Glomerular visceral epithelial cell (primary cell): ENCODE data around the gene INSL3.
"Not testable (repeated sequence)": the region's sequence is repeated elsewhere in the genome, so short reads cannot be mapped to it uniquely, and the experiment has no call there.

ENCODE experiments used
- DNase-seq: peaks from one replicate; pipeline ENCODE4 v3.0.0-alpha.2; 2016; ENCODE audit errors: extremely low spot score

INSL3 gene

DNA sequence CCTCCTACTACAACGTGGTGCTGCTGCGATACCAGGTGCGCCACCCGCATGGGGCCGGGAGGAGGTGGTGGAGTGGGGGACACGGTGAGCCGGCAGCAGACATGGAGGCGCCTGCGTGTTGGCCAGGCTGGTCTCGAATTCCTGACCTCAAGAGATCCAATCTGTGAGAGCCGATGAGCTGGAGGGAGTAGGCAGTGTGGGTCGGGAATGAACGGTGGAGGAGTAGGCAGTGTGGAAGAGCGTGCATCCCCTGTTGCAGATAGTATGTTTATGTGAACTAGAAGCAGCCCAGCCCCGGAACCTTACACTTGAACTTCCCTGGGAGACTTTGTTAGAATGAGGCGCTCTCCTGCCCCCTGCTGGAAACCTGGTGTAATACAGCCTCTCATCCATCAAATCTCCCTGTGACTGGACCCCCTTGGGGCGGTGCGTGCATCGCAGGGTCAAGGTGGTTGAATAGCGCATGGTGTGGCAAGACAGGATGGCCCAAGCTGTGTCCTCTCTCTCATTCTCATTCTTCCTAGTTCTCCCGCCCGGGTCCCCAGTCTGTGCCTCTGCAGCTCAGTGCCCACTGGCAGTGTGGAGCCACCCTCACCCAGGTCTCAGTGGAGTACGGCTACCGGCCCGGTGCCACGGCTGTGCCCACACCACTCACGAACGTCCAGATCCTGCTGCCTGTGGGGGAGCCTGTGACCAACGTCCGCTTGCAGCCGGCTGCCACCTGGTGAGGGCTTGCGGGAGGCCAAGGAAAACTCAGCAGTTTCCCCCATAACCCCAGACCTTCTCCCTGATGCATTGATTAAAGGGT, 36.9 kb downstream of the INSL3 start:
- DNase-seq: peak; percentile 55

DNA sequence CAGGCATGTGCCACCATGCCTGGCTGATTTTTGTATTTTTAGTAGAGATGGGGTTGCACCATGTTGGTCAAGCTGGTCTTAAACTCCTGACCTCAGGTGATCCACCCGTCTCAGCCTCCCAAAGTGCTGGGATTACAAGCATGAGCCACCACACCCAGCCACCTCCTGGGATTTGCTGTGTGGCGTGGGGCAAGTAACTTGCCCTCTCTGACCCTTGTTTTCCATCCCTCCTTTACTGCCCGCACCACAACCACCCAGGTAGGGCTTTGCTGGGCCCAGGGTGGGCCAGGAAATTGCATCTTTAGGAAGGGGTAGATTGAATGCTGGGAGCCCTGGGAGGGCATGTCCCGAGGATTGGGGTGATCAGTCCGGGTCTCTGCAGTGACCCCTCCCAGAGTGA, 37.6 kb downstream of the INSL3 start:
- DNase-seq: not testable (repeated sequence)

DNA sequence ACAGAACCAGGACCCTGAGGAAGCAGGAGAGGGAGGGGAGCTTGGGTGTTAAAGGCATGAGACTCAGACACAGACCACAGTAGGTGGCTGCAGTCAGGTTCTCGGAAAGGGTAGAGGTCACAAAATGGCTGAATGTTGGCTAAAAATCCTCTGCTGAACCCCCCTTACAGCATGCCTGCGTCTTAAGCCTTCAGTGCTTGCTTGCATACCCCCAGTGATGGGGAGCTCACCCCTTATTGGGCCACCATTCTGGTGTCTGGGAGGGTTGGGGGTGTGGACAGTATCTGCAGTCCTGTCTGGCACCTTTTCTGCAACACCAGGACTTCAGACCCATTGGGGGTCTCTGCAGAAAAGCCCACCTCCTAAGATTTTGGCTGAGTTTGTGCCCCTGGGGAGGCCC, 40.5 kb downstream of the INSL3 start:
- no peak for DNase-seq

DNA sequence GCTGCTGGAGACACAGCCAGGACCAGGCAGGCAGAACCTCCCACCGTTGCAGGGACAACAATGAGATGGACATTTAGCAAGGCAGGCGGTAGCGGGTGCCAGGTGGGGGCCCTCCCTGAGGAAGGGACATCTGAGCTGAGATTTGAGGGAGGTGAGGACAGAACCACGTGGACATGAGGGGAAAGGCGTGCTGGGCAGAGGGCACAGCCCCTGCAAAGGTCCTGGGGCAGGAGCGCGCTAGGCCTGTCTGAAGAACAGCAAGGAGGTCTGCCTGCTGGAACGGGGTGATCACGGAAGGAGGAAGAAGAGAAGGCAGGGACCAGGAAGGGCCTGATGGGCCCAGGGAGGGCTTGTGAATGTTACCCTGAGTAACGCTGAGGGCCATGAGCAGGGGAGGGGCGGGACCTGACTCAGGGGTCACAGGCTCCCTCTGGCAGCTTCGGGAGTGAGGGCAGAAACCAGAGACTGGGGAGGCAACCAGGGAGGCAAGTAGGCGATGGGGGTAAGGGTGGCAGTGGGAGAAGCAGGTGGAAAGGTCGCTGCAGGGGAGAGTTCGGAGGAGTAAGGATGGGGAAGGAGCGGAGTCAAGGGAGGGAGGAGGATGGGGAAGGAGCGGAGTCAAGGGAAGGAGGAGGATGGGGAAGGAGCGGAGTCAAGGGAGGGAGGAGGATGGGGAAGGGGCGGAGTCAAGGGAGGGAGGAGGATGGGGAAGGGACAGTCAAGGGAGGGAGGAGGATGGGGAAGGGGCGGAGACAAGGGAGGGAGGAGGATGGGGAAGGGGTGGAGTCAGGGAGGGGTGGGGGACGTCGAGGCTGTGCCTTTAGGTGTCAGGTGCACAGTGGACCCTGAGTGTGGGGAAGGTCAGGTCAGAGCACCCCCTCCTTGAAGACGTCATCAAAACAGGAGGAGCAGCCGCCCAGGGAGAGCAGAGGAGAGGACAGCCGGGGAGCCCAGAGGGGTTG, 42.1 kb downstream of the INSL3 start:
- no peak for DNase-seq

DNA sequence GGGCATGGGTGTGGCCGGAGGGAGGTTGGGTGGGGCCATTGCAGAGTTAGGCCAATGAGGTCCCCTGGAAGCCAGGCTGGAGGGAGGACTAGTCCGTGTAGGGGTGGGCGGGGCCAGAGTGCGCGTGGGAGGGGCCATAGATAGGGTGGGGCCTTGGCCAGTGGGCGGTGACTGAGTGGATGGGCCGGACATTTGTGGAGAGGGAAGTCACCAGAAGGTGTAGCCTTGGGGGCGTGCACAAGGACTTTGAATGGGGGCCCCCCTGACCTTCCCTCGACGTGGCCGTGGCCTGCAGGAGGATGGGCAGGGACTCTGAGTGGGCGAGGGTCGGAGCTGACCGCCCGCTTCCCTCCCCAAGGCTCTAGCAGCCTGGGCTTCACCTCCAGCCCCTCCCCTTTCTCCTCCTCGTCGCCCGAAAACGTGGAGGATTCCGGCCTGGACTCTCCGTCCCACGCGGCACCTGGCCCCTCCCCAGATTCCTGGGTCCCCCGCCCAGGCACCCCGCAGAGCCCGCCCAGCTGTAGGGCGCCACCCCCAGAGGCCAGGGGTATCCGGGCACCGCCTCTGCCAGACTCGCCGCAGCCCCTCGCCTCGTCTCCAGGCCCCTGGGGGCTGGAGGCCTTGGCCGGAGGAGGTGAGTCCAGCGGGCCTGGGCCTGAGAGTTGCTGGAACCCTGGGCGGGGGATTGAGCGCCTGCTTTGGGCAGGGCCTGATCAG, 42.9 kb downstream of the INSL3 start:
- peak; percentile 28 for DNase-seq

DNA sequence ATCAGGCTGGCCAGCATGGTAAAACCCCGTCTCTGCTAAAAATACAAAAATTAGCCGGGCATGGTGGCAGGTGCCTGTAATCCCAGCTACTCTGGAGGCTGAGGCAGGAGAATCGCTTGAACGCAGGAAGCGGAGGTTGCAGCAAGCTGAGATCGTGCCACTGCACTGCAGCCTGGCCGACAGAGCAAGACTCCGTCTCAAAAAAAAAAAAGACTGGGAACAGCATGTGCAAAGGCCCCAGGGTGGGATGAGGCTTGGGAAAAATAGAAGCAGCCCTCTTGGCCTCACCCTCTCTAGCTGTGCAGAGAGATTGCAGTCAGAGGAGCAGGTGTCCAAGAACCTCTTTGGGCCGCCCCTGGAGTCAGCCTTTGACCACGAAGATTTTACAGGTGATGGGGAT, 43.5 kb downstream of the INSL3 start:
- DNase-seq: not testable (repeated sequence)

DNA sequence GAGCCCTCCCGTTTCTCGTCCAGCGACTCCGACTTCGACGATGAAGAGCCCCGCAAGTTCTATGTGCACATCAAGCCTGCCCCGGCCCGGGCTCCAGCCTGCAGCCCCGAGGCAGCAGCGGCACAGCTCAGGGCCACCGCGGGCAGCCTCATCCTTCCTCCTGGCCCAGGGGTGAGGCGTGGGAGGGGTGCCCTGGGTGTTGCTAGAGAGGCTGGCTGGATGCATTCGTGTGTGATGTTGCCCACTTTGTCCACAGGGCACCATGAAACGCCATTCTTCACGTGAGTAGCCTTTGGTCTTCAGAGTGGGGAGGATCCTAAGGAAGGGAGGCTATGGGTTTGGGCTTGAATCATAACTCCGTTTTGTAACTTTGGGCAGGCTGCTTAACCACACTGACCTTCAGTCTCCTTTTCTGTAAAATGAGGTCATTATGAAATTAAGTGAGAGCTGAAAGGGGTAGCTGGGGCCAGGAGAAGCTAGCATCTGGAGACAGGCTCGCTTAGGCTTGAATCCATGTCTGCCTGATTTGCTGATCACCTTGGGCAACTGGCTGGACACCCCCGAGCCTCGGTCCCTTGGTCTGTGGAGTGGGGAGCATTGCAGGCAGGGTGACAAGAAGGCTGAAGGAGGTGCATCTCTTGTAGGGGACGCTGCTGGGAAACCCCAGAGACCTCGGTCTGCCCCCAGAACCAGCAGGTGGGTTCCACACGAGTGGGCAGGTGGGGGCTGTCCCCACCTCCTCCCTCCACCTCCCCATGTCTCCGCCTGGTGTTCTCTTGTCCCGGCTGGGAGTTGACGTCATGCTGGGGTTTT, 45.1 kb downstream of the INSL3 start:
- DNase-seq: no peak

DNA sequence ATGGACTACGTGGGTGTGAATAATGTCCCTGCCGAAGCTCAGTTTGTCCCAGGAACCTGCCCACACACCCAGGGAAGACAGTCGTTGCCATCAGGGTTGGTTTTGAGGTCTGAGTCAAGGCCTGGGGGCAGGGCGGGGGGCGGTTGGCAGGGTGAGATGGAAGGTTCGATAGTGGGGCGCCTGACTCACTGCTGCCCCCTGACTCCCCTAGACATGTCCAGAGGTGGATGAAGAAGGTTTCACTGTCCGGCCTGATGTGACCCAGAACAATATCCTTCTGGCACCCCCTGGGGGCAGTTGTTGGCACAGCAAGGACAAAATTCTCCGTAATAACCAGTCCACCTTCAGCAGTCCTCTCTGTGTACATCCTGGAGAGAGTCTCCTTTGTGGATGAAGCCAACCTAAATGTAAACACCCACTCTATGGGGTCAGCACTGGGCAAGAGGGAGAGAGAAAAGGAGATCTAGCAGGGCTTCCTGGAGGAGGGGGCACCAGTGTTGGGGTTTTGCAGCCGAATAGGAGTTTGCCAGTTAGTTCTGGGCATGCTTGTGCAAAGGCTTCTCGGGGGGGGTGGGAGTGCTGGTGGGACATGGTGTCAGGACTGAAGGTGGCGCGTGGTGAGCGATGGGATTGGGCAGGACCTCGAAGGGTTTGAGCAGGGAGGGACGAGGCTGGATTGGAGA, 45.9 kb downstream of the INSL3 start:
- DNase-seq: peak; percentile 53

DNA sequence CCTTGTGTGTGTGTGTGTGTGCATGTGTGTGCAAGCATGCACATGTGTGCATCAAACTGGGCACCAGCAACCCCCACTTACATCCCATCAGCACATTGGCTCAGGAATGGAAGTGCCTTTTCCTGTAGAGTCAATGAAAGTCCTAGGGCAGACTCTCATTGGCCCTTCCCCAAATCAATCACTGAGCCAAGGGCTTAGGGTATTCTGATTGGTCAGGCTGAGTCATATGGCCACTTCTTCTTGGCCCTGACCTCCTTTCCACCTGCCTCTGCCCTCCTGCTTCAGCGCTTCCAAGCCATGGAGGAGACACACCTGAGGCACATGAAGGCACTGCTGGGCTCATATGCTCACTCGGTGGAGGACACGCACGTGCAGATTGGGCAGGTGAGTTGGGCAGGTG, 49.1 kb downstream of the INSL3 start:
- no peak for DNase-seq

DNA sequence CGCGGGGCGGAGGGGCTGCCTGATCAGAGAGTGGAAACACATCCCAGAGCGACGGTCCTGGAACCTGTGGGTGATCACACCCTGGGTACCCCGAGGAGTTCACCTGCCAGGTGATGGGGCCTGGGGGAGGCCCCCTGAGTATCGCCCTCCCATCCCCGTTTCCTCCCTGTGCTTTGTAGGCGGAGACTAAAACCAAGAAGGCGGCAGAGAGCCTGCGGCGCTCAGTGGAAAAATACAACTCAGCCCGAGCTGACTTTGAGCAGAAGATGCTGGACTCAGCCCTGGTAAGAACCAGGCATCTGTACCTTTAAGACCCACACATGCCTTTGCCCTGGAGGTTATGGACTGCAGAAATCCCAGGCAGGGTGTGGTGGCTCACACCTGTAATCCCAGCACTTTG, 50.7 kb downstream of the INSL3 start:
- DNase-seq: no peak

DNA sequence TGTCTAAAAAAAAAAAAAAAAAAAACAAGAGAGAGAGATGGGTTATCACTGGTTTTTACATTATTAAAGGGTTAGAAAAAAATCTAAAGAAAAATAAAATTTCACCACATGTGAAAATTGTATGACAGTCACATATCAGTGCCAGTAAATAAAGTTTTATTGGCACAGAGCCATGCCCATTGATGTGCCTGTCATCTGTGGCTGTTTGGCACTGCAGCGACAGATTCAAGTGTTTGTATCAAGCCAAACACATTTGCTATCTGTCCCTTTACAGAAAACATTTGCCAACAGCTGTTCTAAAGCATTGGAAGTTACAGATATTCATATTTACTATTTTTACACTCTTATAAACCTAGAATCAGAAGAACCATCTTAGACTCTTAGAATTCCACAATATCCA, 53.8 kb downstream of the INSL3 start:
- no peak for DNase-seq

DNA sequence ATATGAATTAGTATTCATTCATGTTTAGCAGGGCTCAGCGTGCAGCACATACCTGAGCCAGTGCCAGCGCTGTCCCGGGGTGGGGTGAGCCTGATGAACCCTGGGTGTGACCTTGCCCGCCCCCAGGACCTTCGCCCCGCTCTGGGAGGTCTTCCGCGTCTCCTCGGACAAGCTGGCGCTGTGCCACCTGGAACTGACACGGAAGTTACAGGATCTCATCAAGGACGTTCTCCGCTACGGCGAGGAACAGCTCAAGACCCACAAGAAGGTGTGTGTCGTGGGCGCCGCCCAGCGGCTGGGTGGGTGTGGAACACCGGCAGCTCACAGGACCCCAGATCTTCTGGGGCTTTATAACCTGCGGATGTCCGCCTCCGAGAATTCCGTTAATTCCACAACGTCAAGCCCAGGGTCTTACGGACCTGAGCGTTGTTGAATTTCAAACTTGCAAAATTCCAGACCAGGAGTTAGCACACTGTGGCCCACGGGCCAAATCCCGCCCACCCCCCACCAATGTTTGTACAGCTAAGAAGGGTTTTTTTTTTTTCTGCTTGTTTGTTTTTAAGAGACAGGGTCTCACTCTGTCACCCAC, 54.7 kb downstream of the INSL3 start:
- peak; percentile 89 for DNase-seq
